ENCODE measurements around the gene RNF130. TPM values are rescaled to one million over a fixed set of nuclear protein-coding genes. Genes with fewer than 3 reads are reported as not detected.
A peak's percentile ranks its signal among the peaks of the same experiment; 100 is the strongest.

Gene RNF130
- total RNA-seq, 2 experiments from 2014 or later = 4.9 to 5.4 TPM

- H3K4me3 Mint-ChIP-seq = no peak overlapping the region
- peaks cover 4% of the 10 kb centered on the region for H3K4me1 Mint-ChIP-seq
- no peak for ATAC-seq
- no peaks in the 10 kb centered on the region for H3K27me3 Mint-ChIP-seq
- H3K36me3 Mint-ChIP-seq = no peaks in the 10 kb centered on the region
- no peak overlapping the region for H3K27ac Mint-ChIP-seq
- no peak for DNase-seq
- CTCF ChIA-PET = no interaction called here
- no peaks in the 10 kb centered on the region for H3K9me3 Mint-ChIP-seq (ENCODE audit: low read depth)
Observed at GRCh38 chr5:180046656-180047055, 24.9 kb downstream of the RNF130 start.

GRCh38 chr5:180045889-180046499 is 25.6 kb downstream of the RNF130 start:
- ATAC-seq (no peak), DNase-seq (no peak)
- CTCF ChIA-PET = no interaction called here
- H3K36me3 Mint-ChIP-seq = no peaks in the 10 kb centered on the region
- H3K4me1 Mint-ChIP-seq = peaks cover 4% of the 10 kb centered on the region
- no peak overlapping the region for H3K4me3 Mint-ChIP-seq
- H3K9me3 Mint-ChIP-seq (ENCODE audit: low read depth) = no peaks in the 10 kb centered on the region
- H3K27ac Mint-ChIP-seq = no peak overlapping the region
- H3K27me3 Mint-ChIP-seq = no peaks in the 10 kb centered on the region

GRCh38 chr5:180043377-180043776 is 28.2 kb downstream of the RNF130 start:
- DNase-seq (no peak), ATAC-seq (no peak)
- CTCF ChIA-PET = no interaction called here
- Mint-ChIP-seq H3K36me3 (no peaks in the 10 kb centered on the region), H3K27me3 (no peaks in the 10 kb centered on the region), H3K9me3 (ENCODE audit: low read depth) (no peaks in the 10 kb centered on the region), H3K4me1 (peaks cover 4% of the 10 kb centered on the region), H3K4me3 (no peak overlapping the region), H3K27ac (no peak overlapping the region)

GRCh38 chr5:180041301-180042274 is 30.0 kb downstream of the RNF130 start:
- Mint-ChIP-seq H3K4me3 (no peak overlapping the region), H3K27me3 (no peaks in the 10 kb centered on the region), H3K9me3 (ENCODE audit: low read depth) (peaks cover 2% of the 10 kb centered on the region), H3K36me3 (no peaks in the 10 kb centered on the region), H3K4me1 (peaks cover 4% of the 10 kb centered on the region), H3K27ac (no peak overlapping the region)
- CTCF ChIA-PET = no interaction called here
- ATAC-seq (no peak), DNase-seq (no peak)

GRCh38 chr5:180040287-180041214 is 31.0 kb downstream of the RNF130 start:
- H3K9me3 Mint-ChIP-seq (ENCODE audit: low read depth) = peaks cover 9% of the 10 kb centered on the region
- H3K36me3 Mint-ChIP-seq = peaks cover 5% of the 10 kb centered on the region
- ATAC-seq (no peak), DNase-seq (no peak)
- no peaks in the 10 kb centered on the region for H3K27me3 Mint-ChIP-seq
- no peak overlapping the region for H3K27ac Mint-ChIP-seq
- CTCF ChIA-PET = no interaction called here
- no peaks in the 10 kb centered on the region for H3K4me1 Mint-ChIP-seq
- H3K4me3 Mint-ChIP-seq = no peak overlapping the region

GRCh38 chr5:180035206-180035931 is 36.2 kb downstream of the RNF130 start:
- no peak overlapping the region for H3K4me3 Mint-ChIP-seq
- H3K9me3 Mint-ChIP-seq (ENCODE audit: low read depth) = peaks cover 16% of the 10 kb centered on the region

GRCh38 chr5:180034564-180034963 is 37.0 kb downstream of the RNF130 start:
- Mint-ChIP-seq H3K36me3 (peaks cover 10% of the 10 kb centered on the region), H3K27me3 (no peaks in the 10 kb centered on the region), H3K4me1 (no peaks in the 10 kb centered on the region), H3K4me3 (no peak overlapping the region), H3K9me3 (ENCODE audit: low read depth) (peaks cover 16% of the 10 kb centered on the region), H3K27ac (no peak overlapping the region)
- no peak for DNase-seq
- CTCF ChIA-PET = no interaction called here
- ATAC-seq = no peak

More at GRCh38 chr5:180035206-180035931, 36.2 kb downstream of the RNF130 start:
- ATAC-seq (no peak), DNase-seq (no peak)
- Mint-ChIP-seq H3K36me3 (peaks cover 10% of the 10 kb centered on the region), H3K27ac (no peak overlapping the region), H3K27me3 (no peaks in the 10 kb centered on the region), H3K4me1 (no peaks in the 10 kb centered on the region)
- CTCF ChIA-PET = no interaction called here

GRCh38 chr5:180027459-180028089 is 44.0 kb downstream of the RNF130 start:
- no peak overlapping the region for H3K4me3 Mint-ChIP-seq
- H3K36me3 Mint-ChIP-seq = peaks cover under 1% of the 10 kb centered on the region
- no peak for DNase-seq
- no peak for ATAC-seq
- H3K4me1 Mint-ChIP-seq = peaks cover 2% of the 10 kb centered on the region
- no peaks in the 10 kb centered on the region for H3K9me3 Mint-ChIP-seq (ENCODE audit: low read depth)
- H3K27me3 Mint-ChIP-seq = no peaks in the 10 kb centered on the region
- no peak overlapping the region for H3K27ac Mint-ChIP-seq
- CTCF ChIA-PET = no interaction called here

- no peak for ATAC-seq
- CTCF ChIA-PET = no interaction called here
- no peaks in the 10 kb centered on the region for H3K27me3 Mint-ChIP-seq
Observed at GRCh38 chr5:180026734-180027458, 44.7 kb downstream of the RNF130 start.

GRCh38 chr5:180026320-180026719 is 45.2 kb downstream of the RNF130 start:
- no peak for DNase-seq
- Mint-ChIP-seq H3K27ac (no peak overlapping the region), H3K36me3 (peaks cover 1% of the 10 kb centered on the region), H3K9me3 (ENCODE audit: low read depth) (no peaks in the 10 kb centered on the region), H3K27me3 (no peaks in the 10 kb centered on the region), H3K4me3 (no peak overlapping the region), H3K4me1 (peaks cover 2% of the 10 kb centered on the region)
- ATAC-seq = no peak
- CTCF ChIA-PET = no interaction called here

More at GRCh38 chr5:180026734-180027458, 44.7 kb downstream of the RNF130 start:
- DNase-seq = no peak
- Mint-ChIP-seq H3K27ac (no peak overlapping the region), H3K4me3 (no peak overlapping the region), H3K4me1 (peaks cover 2% of the 10 kb centered on the region), H3K9me3 (ENCODE audit: low read depth) (no peaks in the 10 kb centered on the region), H3K36me3 (peaks cover 1% of the 10 kb centered on the region)

- H3K27ac Mint-ChIP-seq = no peak overlapping the region
- CTCF ChIA-PET = interaction anchor here (1.3 kb wide), 1 partner anchor 259 kb away, joined by 4 read pairs; no protein-coding TSS in a partner anchor
Observed at GRCh38 chr5:180021900-180022299, 49.7 kb downstream of the RNF130 start.

GRCh38 chr5:180020176-180020575 is 51.4 kb downstream of the RNF130 start:
- no peak overlapping the region for H3K4me3 Mint-ChIP-seq

More at GRCh38 chr5:180021900-180022299, 49.7 kb downstream of the RNF130 start:
- Mint-ChIP-seq H3K4me1 (peaks cover 3% of the 10 kb centered on the region), H3K9me3 (ENCODE audit: low read depth) (no peaks in the 10 kb centered on the region), H3K36me3 (peaks cover 5% of the 10 kb centered on the region), H3K4me3 (no peak overlapping the region), H3K27me3 (no peaks in the 10 kb centered on the region)
- ATAC-seq (no peak), DNase-seq (no peak)

More at GRCh38 chr5:180020176-180020575, 51.4 kb downstream of the RNF130 start:
- H3K27me3 Mint-ChIP-seq = no peaks in the 10 kb centered on the region
- ATAC-seq = peak; percentile 6
- H3K4me1 Mint-ChIP-seq = peaks cover 1% of the 10 kb centered on the region
- no peak overlapping the region for H3K27ac Mint-ChIP-seq
- DNase-seq = no peak
- H3K9me3 Mint-ChIP-seq (ENCODE audit: low read depth) = no peaks in the 10 kb centered on the region
- H3K36me3 Mint-ChIP-seq = peaks cover 5% of the 10 kb centered on the region
- CTCF ChIA-PET = interaction anchor here (1.4 kb wide), 1 partner anchor 36 kb away, joined by 3 read pairs; no protein-coding TSS in a partner anchor
